Measurements from ENCODE around the gene CHD8.

- peak in 1 of 6 experiments; percentile 1 for TF ChIP-seq CTCF (IDR thresholded peaks at IDR 0.05)
- no peak for TF ChIP-seq POLR2A (IDR thresholded peaks at IDR 0.05)
Observed at GRCh38 chr14:21475767-21476522, 20.0 kb upstream of the CHD8 start.

All from Peyer's patch (tissue), 4 donors.